HUES64 (cell line): ENCODE data around the gene HOXA2.

Experiments used
- H3K27ac ChIP-seq: 2 replicates; pipeline ENCODE4 v1.7.0; 2013; ENCODE audit warnings: low read depth, low read length, inconsistent platforms
- H3K27me3 ChIP-seq: 2 replicates; pipeline ENCODE4 v1.6.1; 2013; ENCODE audit warnings: mild to moderate bottlenecking, low read length; ENCODE audit not compliant: insufficient read depth
- H3K36me3 ChIP-seq: 2 replicates; pipeline ENCODE4 v1.6.1; 2013; ENCODE audit warnings: mild to moderate bottlenecking, low read length; ENCODE audit not compliant: insufficient read depth
- H3K4me1 ChIP-seq: 2 replicates; pipeline ENCODE4 v1.6.1; 2013; ENCODE audit warnings: mild to moderate bottlenecking, low read length, moderate library complexity; ENCODE audit not compliant: insufficient read depth
- H3K4me3 ChIP-seq: 2 replicates; pipeline ENCODE4 v1.5.1; 2013; ENCODE audit warnings: mild to moderate bottlenecking, low read length, moderate library complexity
- H3K9ac ChIP-seq: 2 replicates; pipeline ENCODE4 v1.6.1; 2013; ENCODE audit warnings: mild to moderate bottlenecking, low read depth, low read length
- H3K9me3 ChIP-seq: 2 replicates; pipeline ENCODE4 v1.6.1; 2013; ENCODE audit warnings: low read depth, low read length; ENCODE audit not compliant: insufficient read depth
- WGBS: fragments of 150-250, 120-280 bp; methylation state at CpG from one replicate; pipeline ENCODE4 v1.1.7; 2013; ENCODE audit warnings: missing lambda C conversion rate; 5-methylcytosine and 5-hydroxymethylcytosine counted together

HOXA2 gene

GRCh38 chr7:27122077-27122910 is 19.8 kb upstream of the HOXA2 start:
- WGBS: 2% methylated on average over 41 of the region's 42 CpGs

GRCh38 chr7:27121684-27122076 is 19.2 kb upstream of the HOXA2 start:
- Histone ChIP-seq H3K4me3 (no peak overlapping the region), H3K36me3 (no peaks in the 10 kb centered on the region), H3K9ac (no peak overlapping the region), H3K27ac (no peak overlapping the region), H3K27me3 (peaks cover 100% of the 10 kb centered on the region), H3K9me3 (no peaks in the 10 kb centered on the region), H3K4me1 (no peaks in the 10 kb centered on the region)
- 14% methylated on average over 7 of the region's 7 CpGs for WGBS

More at GRCh38 chr7:27122077-27122910, 19.8 kb upstream of the HOXA2 start:
- no peaks in the 10 kb centered on the region for H3K4me1 ChIP-seq
- no peak overlapping the region for H3K4me3 ChIP-seq
- H3K9me3 ChIP-seq: no peaks in the 10 kb centered on the region
- H3K27ac ChIP-seq: no peak overlapping the region
- no peak overlapping the region for H3K9ac ChIP-seq
- peaks cover 100% of the 10 kb centered on the region for H3K27me3 ChIP-seq
- no peaks in the 10 kb centered on the region for H3K36me3 ChIP-seq

GRCh38 chr7:27119412-27119911 is 17.0 kb upstream of the HOXA2 start:
- peaks cover 100% of the 10 kb centered on the region for H3K27me3 ChIP-seq
- no peak overlapping the region for H3K4me3 ChIP-seq
- H3K4me1 ChIP-seq: peaks cover 5% of the 10 kb centered on the region; the same call in 1 of the 2 replicates
- 36% methylated on average over 1 of the region's 1 CpG for WGBS
- no peaks in the 10 kb centered on the region for H3K9me3 ChIP-seq
- no peak overlapping the region for H3K9ac ChIP-seq
- H3K27ac ChIP-seq: no peak overlapping the region
- H3K36me3 ChIP-seq: no peaks in the 10 kb centered on the region

- H3K4me3 ChIP-seq: no peak overlapping the region
- peaks cover 98% of the 10 kb centered on the region for H3K27me3 ChIP-seq
- H3K36me3 ChIP-seq: no peaks in the 10 kb centered on the region
- no peak overlapping the region for H3K9ac ChIP-seq
- peaks cover 8% of the 10 kb centered on the region for H3K4me1 ChIP-seq
- H3K9me3 ChIP-seq: no peaks in the 10 kb centered on the region
- no peak overlapping the region for H3K27ac ChIP-seq
- 16% methylated on average over 3 of the region's 3 CpGs for WGBS
Measured at GRCh38 chr7:27118580-27118979, 16.1 kb upstream of the HOXA2 start.

- peaks cover 98% of the 10 kb centered on the region for H3K27me3 ChIP-seq
- H3K9ac ChIP-seq: no peak overlapping the region
- H3K4me3 ChIP-seq: no peak overlapping the region
- no peaks in the 10 kb centered on the region for H3K9me3 ChIP-seq
- H3K36me3 ChIP-seq: no peaks in the 10 kb centered on the region
- WGBS: 6% methylated on average over 19 of the region's 19 CpGs
- no peak overlapping the region for H3K27ac ChIP-seq
- peaks cover 8% of the 10 kb centered on the region for H3K4me1 ChIP-seq
Measured at GRCh38 chr7:27117887-27118491, 15.5 kb upstream of the HOXA2 start.

- Histone ChIP-seq H3K9ac (no peak overlapping the region), H3K9me3 (no peaks in the 10 kb centered on the region), H3K4me3 (no peak overlapping the region), H3K36me3 (no peaks in the 10 kb centered on the region), H3K27ac (no peak overlapping the region), H3K27me3 (peaks cover 98% of the 10 kb centered on the region), H3K4me1 (peaks cover 8% of the 10 kb centered on the region)
- WGBS: 8% methylated on average over 12 of the region's 12 CpGs
Measured at GRCh38 chr7:27116962-27117886, 14.7 kb upstream of the HOXA2 start.

GRCh38 chr7:27116031-27116961 is 13.8 kb upstream of the HOXA2 start:
- H3K27ac ChIP-seq: no peak overlapping the region
- peaks cover 8% of the 10 kb centered on the region for H3K4me1 ChIP-seq
- peaks cover 98% of the 10 kb centered on the region for H3K27me3 ChIP-seq
- H3K36me3 ChIP-seq: no peaks in the 10 kb centered on the region
- 11% methylated on average over 19 of the region's 20 CpGs for WGBS
- no peak overlapping the region for H3K4me3 ChIP-seq
- H3K9me3 ChIP-seq: no peaks in the 10 kb centered on the region
- H3K9ac ChIP-seq: no peak overlapping the region

- Histone ChIP-seq H3K9ac (no peak overlapping the region), H3K4me1 (peaks cover 8% of the 10 kb centered on the region), H3K4me3 (peak overlapping the region; percentile 17; the same call in 1 of the 2 replicates), H3K9me3 (no peaks in the 10 kb centered on the region), H3K36me3 (no peaks in the 10 kb centered on the region), H3K27ac (no peak overlapping the region), H3K27me3 (peaks cover 98% of the 10 kb centered on the region)
- WGBS: 3% methylated on average over 45 of the region's 45 CpGs
Measured at GRCh38 chr7:27115221-27116026, 12.9 kb upstream of the HOXA2 start.

- Histone ChIP-seq H3K4me3 (no peak overlapping the region), H3K27ac (no peak overlapping the region), H3K27me3 (peaks cover 98% of the 10 kb centered on the region), H3K9ac (no peak overlapping the region), H3K36me3 (no peaks in the 10 kb centered on the region), H3K4me1 (peaks cover 8% of the 10 kb centered on the region), H3K9me3 (no peaks in the 10 kb centered on the region)
- WGBS: 3% methylated on average over 6 of the region's 6 CpGs
Measured at GRCh38 chr7:27114881-27115220, 12.4 kb upstream of the HOXA2 start.
